HFF-Myc (cell line): ENCODE data around the gene TBXA2R.

Experiments
- DNase-seq: peaks from one replicate; pipeline ENCODE4 v3.0.0-alpha.2; 2011; ENCODE audit warnings: low read depth; ENCODE audit errors: extremely low read depth
- H3K4me3 ChIP-seq: replicated peaks from 2 replicates; pipeline ENCODE4 v1.5.1; 2011; ENCODE audit warnings: low read depth, mild to moderate bottlenecking, control low read depth, low read length
- TF ChIP-seq, protein P1 (sequence below): IDR thresholded peaks from 2 replicates; pipeline ENCODE4 v1.5.1; 2012; ENCODE audit warnings: mild to moderate bottlenecking, low read depth, low read length, control low read depth; ENCODE audit errors: missing control alignments

Gene TBXA2R

DNA sequence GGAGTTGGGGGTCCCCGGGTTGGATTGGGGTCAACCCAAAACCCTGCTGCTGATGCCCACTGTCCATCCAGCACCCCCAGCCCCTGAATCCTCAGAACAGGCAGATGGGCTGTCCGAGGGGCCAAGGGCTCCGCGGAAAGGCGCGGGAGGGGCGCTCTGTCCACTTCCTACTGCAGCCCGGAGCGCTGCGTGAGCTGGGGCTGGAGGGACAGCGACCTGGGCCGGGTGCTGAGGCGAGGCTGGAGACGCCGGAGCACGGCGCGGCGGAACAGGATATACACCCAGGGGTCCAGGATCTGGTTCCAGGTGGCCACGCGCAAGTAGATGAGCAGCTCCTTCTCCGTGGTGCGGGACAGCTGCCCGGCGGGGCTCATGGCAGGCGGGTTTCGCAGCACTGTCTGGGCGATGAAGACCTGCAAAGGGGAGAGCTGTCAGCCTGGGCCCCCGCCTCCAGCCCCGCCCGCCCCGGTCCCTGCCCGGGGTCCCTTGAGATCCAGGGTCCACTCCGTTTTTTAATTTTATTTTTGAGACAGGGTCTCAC, 11.1 kb downstream of the TBXA2R start:
- DNase-seq: no peak
- H3K4me3 ChIP-seq: no peak overlapping the region
- TF ChIP-seq, protein P1, sequence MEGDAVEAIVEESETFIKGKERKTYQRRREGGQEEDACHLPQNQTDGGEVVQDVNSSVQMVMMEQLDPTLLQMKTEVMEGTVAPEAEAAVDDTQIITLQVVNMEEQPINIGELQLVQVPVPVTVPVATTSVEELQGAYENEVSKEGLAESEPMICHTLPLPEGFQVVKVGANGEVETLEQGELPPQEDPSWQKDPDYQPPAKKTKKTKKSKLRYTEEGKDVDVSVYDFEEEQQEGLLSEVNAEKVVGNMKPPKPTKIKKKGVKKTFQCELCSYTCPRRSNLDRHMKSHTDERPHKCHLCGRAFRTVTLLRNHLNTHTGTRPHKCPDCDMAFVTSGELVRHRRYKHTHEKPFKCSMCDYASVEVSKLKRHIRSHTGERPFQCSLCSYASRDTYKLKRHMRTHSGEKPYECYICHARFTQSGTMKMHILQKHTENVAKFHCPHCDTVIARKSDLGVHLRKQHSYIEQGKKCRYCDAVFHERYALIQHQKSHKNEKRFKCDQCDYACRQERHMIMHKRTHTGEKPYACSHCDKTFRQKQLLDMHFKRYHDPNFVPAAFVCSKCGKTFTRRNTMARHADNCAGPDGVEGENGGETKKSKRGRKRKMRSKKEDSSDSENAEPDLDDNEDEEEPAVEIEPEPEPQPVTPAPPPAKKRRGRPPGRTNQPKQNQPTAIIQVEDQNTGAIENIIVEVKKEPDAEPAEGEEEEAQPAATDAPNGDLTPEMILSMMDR: no peak

DNA sequence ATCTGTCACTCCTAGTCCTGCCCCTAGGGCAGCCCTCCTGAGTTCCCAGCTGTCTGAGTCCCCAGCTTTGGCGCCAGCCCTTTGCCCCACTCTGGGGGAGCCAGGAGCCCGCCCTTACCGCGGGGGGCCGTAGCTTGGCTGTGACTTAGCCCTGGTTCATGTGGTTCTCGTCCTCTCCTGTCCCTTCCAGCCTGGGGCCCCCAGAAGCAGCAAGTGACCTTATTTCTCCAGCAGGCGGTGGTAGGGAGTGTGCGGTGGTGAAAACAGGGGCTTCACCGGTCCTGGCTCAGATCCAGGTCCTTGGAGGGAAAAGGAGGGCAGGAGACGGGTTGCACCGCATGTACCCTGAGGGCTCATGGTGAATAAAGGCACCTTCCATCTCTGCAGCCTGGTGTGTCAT, 13.5 kb downstream of the TBXA2R start:
- TF ChIP-seq, protein P1: no peak
- no peak for DNase-seq

GRCh38 chr19:3591876-3592613, 14.6 kb downstream of the TBXA2R start:
- no peak overlapping the region for H3K4me3 ChIP-seq
- TF ChIP-seq, protein P1: no peak
- no peak for DNase-seq

More for the DNA sequence above, 13.5 kb downstream of the TBXA2R start:
- H3K4me3 ChIP-seq: no peak overlapping the region

DNA sequence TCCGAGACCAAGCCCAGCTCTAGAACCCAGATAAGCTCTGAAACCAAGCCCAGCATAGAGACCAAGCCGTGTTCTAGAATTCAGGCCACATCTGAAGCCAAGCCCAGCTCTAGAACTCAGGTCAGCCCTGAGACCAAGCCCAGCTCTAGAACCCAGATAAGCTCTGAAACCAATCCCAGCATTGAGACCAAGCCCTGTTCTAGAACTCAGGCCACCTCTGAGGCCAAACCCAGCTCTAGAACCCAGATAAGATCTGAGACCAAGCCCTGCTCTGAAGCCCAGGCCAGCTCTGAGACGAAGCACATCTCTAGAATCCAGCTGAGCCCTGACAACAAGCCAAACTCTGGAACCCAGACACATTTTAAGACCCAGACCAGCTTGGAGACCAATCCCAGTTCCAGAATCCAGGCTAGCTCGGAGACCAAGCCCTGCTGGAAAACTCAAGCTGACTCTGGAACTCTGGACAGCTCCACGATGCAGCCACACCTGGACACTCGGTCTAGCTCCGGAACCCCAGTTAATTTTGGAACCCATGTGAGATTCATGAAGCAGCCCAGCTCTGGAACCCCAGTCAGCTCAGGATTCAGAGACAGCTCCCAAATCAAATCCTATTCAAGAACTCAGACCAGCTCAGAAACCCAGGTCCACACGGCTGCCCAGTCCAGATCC, 15.6 kb downstream of the TBXA2R start:
- no peak for DNase-seq
- H3K4me3 ChIP-seq: no peak overlapping the region
- TF ChIP-seq, protein P1: no peak

- no peak overlapping the region for H3K4me3 ChIP-seq
These were observed 16.7 kb downstream of the TBXA2R start for GRCh38 chr19:3589949-3590348.

GRCh38 chr19:3589439-3589838, 17.2 kb downstream of the TBXA2R start:
- no peak for DNase-seq
- H3K4me3 ChIP-seq: no peak overlapping the region
- TF ChIP-seq, protein P1: no peak

More at GRCh38 chr19:3589949-3590348, 16.7 kb downstream of the TBXA2R start:
- no peak for DNase-seq
- TF ChIP-seq, protein P1: no peak
